Brain pericyte (primary cell): ENCODE measurements around the gene PNLIPRP2.

Experiments used
- DNase-seq: peaks from one replicate; pipeline ENCODE4 v3.0.0-alpha.2; 2012; ENCODE audit warnings: low read depth, low spot score

PNLIPRP2 gene

GRCh38 chr10:116683166-116683565, 62.4 kb downstream of the PNLIPRP2 start:
- DNase-seq, result no peak

GRCh38 chr10:116683821-116684220, 63.1 kb downstream of the PNLIPRP2 start:
- DNase-seq, result no peak

GRCh38 chr10:116684781-116685180, 64.0 kb downstream of the PNLIPRP2 start:
- no peak for DNase-seq

GRCh38 chr10:116685807-116686206, 65.1 kb downstream of the PNLIPRP2 start:
- DNase-seq, result no peak

GRCh38 chr10:116686632-116687031, 65.9 kb downstream of the PNLIPRP2 start:
- no peak for DNase-seq

- no peak for DNase-seq
Observed at GRCh38 chr10:116687633-116688032, 66.9 kb downstream of the PNLIPRP2 start.

GRCh38 chr10:116688241-116688711, 67.5 kb downstream of the PNLIPRP2 start:
- no peak for DNase-seq

- DNase-seq, result no peak
Observed at GRCh38 chr10:116688741-116689495, 68.2 kb downstream of the PNLIPRP2 start.

GRCh38 chr10:116689744-116690143, 69.0 kb downstream of the PNLIPRP2 start:
- no peak for DNase-seq

GRCh38 chr10:116690356-116691322, 69.9 kb downstream of the PNLIPRP2 start:
- no peak for DNase-seq

- DNase-seq, result no peak
Observed at GRCh38 chr10:116691635-116692034, 70.9 kb downstream of the PNLIPRP2 start.

- no peak for DNase-seq
Observed at GRCh38 chr10:116692225-116692624, 71.5 kb downstream of the PNLIPRP2 start.

GRCh38 chr10:116694243-116694926, 73.6 kb downstream of the PNLIPRP2 start:
- DNase-seq, result no peak
